ENCODE results near the gene ALG12.
"Not testable (repeated sequence)": the region's sequence is repeated elsewhere in the genome, so short reads cannot be mapped to it uniquely, and the experiment has no call there.

ALG12 gene

DNA sequence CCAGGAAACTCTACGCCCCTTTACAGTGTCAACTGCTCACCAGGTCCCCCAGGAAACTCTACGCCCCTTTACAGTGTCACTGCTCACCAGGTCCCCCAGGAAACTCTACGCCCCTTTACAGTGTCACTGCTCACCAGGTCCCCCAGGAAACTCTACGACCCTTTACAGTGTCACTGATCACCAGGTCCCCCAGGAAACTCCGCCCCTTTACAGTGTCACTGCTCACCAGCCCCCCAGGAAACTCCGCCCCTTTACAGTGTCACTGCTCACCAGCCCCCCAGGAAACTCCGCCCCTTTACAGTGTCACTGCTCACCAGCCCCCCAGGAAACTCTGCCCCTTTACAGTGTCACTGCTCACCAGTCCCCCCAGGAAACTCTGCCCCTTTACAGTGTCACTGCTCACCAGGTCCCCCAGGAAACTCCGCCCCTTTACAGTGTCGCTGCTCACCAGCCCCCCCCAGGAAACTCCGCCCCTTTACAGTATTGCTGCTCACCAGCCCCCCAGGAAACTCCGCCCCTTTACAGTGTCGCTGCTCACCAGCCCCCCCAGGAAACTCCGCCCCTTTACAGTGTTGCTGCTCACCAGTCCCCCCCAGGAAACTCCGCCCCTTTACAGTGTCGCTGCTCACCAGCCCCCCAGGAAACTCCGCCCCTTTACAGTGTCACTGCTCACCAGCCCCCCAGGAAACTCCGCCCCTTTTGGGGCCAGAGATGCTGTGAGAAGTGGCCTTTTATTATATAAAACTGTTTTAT lies 27.0 kb upstream of the ALG12 start:
- not testable (repeated sequence) for DNase-seq (ENCODE audit: low read depth)

DNA sequence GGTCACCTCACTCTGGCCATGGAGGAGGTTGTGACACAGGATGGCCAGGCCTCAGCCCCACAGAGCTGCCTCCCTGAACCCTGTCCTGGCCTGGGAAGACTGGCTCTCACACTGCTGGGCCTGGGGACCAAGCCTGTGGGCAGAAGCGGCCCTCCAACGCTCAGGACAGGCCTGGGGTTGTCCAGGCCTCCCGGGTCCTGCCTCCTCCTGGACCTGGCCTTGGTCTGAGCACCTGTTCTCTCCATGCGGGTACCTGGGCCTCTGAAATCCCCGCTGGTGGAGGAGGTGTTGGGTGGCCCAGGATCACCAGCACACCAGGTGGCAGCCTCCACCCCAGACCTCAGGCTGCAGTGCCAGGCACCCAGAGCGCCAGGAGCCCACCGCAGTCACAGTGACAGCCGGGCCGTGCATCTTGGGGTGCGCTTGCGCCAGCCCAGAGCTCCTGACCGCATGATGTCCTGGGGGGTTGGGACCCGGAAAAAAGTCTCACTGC lies 26.2 kb upstream of the ALG12 start:
- DNase-seq (ENCODE audit: low read depth), result no peak

DNA sequence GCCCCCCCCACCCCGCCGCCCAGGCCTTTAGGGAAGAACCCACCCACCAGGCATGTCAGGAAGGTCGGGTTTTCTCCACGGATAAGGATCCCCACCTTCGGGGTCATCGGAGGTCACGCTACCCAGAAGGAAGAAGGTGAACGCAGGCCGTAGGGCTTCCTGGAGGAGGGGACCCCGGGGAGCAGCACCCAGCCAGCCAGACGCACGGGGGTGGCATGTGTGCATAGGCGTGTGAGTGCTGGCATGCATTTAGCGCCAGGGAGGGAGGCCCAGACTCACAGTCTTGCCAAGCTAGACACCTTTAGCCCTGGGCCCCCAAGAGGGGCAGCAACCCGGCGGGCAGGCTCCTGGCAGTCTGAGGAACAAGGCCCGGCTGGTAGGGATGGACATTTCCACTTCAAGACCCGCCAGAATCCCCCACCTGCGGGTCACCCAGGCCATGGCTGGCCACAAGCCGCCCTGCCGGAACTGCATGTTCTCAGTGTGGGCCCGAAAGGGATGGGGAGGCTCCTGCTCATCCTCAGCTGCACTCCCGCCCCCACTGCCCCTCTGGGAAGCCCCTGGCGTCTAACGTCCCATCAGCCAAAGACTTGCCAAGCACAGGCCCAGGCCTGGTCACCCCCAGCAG lies 25.6 kb upstream of the ALG12 start:
- DNase-seq (ENCODE audit: low read depth), result no peak

DNA sequence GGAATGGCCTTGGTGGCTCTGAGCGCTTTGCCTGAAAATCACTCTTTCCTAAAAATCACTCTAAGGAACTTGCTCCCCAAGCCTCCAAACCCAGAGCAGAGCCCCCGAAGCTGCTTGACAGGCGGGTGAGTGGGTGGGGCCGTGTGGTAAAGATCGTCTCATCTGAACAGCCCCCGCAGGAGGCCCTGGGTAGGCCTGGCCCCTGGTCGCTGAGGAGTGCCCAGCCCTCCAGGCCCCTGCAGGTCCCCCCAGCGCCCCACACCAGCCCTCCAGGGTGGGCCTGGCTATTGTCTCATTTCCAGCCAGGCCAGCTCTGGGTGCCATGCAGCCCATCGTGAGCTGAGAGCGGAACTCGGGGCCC lies 25.1 kb upstream of the ALG12 start:
- DNase-seq (ENCODE audit: low read depth), result no peak

DNA sequence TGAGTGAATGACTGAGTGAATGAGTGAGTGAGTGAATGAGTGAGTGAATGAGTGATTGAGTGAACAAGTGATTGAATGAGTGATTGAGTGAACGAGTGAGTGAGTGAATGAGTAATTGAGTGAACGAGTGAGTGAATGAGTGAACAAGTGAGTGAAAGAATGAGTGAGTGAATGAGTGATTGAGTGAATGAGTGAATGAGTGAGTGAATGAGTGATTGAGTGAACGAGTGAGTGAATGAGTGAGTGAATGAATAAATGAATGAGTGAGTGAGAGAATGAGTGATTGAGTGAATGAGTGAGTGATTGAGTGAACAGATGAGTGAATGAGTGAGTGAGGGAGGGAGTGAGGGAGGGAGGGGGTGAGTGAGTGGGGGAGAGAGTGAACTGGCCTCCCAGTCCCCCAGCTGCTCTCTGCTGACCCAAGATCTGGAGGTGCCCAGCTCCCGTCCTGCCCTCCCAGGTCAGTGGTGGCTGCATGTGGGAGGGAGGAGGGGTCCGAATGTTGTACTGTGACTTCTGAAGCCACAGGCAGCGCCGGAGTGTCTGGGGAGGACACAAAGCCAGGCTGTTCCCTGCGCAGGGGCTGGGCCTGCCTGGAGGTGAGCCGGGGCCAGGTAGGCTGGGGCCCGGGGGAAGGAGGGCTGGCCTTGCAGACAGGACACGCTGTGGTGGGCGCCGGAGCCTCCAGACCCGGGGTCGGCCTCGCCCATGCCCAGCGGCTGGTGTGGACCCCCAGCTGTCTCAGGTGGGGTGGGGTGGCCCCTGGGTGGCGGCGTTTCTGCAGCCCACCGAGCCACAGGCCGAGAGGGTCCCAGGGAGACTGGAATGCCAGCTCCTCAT lies 24.5 kb upstream of the ALG12 start:
- DNase-seq (ENCODE audit: low read depth), result no peak

DNA sequence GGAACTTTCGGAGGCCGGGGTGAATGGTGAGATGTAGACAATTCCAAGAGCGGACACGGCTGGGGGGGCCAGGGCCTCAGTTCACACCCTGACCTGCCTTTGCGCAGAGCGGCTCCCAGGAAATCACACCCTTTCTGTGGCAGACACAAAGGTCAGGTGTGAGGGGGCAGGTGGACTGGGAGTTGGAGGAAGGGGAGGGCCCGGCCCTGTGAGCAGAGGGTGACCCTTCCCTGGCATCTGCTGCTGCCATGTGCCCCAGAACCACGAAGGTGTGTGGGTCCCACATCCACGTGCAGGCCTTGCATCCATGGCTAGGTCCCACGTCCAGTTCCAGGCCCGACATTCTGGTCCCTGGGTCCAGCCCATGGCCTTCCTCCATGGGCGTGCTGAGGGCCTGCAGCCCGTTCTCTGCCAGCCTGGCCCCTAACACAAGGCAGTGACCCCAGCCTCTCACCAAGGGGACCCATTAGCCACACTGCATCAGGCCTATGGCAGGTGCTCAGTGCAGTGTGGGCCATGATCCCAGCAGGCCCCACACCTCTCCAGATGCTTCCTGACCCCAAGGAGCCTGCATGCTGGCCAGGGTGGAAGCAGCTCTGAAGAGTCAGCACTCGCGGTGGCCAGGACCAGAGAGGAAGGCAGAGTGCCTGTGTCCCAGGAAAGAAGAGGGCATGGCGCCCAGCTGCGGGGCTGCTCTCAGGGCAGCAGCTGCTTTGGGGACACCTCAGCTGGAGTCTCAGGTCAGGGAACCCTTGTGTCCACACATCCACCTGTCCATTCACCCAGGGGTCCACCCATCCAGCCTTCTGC lies 23.5 kb upstream of the ALG12 start:
- no peak for DNase-seq (ENCODE audit: low read depth)

DNA sequence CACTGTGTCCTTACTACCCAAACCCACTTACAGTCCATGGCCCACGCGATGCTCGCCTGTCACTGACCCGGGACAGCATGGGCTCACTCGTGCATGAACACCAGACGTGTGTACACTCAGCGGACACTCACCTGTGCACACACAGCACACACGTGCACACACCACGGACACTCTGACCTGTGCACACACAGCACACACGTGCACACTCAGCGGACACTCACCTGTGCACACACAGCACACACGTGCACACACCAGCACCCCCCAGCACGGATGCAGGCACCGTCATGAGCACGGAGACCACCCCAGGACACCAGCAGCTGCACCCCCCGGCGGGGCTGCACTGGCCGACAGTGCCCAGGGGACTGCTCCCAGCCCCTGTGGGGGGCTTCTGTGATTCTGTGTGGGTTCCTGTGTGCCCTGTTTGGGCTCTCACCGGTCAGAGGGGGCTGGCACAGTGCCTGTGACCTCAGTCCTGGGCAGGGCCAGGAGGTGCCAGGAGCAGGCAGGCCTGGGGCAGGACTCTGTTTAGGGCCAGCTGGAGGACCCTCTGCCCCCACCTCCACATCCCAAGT lies 20.4 kb upstream of the ALG12 start:
- DNase-seq (ENCODE audit: low read depth), result no peak

DNA sequence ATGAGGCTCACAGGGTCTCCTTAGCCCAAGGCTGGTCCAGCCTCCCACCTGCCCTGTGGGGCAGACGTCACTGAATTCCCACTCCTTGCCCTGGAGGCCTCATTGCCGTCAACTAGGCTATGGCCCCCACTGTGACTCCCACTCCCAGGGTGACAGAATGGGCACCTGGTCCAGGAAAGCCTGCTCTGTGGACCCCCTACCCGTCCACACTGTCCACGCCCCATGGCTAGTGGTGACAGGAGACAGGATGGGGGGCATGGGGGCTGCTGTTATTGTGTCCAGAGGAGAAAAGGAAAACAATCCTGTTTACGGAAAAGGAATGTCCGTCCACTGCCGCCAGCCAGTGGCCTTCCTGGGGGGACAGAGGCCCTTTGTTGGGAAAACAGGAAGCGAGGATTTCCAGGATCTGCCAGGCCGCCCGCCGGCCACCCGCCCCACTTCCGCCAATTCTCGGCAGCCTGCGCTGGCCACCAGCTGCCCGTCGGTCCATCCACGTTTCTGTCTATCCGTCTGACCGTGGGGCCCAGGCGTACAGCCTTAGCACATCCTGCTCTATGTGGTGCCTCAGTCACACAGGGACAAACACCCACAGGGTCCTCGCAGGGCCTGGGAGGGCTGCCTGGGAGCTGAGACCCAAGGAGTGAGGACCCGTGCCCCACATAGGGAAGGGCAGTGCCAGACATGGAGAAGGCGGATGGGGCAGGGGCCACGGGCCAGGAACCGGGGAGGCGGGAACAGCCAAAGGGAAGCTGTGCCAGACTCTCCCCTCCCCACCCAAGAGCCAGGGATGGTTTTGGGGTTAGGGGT lies 19.7 kb upstream of the ALG12 start:
- no peak for DNase-seq (ENCODE audit: low read depth)

DNA sequence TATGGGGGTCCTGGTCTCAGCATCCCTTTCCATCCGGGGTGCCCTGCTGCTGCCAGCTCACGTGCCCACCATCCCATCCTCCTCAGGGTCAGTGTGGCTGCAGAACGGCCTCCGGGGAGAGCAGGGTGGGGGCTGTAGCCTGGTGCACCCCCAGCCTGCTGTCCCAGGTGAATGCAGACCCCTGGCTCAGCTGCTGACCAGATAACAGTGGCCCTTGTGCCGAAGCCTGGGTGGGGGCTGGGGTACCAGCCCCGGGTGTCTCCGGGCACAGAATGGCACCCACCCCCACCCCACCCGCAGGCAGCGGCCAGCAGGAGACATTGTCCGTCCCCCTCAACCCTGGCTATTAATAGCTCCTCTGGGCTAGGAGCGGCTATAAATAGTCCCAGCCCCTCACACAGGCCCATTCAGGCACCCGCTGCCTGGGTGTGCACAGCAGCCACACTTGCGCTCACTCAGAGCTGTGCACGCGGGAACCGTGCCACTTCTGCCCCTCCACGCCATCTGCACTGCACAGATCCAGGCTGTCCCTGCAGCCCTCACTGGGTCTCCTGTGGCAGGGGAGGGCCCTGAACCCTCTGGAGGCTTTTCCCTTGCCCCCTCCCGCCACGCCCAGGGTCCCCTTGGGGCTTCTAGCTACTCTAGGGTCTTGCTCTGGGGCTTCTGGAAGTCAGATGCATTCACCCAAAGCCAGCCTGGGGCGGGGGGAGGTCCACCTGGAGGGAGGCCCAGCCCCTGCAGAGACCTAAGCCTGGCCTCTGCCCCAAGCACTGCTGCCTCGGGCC lies 18.9 kb upstream of the ALG12 start:
- DNase-seq (ENCODE audit: low read depth), result no peak

DNA sequence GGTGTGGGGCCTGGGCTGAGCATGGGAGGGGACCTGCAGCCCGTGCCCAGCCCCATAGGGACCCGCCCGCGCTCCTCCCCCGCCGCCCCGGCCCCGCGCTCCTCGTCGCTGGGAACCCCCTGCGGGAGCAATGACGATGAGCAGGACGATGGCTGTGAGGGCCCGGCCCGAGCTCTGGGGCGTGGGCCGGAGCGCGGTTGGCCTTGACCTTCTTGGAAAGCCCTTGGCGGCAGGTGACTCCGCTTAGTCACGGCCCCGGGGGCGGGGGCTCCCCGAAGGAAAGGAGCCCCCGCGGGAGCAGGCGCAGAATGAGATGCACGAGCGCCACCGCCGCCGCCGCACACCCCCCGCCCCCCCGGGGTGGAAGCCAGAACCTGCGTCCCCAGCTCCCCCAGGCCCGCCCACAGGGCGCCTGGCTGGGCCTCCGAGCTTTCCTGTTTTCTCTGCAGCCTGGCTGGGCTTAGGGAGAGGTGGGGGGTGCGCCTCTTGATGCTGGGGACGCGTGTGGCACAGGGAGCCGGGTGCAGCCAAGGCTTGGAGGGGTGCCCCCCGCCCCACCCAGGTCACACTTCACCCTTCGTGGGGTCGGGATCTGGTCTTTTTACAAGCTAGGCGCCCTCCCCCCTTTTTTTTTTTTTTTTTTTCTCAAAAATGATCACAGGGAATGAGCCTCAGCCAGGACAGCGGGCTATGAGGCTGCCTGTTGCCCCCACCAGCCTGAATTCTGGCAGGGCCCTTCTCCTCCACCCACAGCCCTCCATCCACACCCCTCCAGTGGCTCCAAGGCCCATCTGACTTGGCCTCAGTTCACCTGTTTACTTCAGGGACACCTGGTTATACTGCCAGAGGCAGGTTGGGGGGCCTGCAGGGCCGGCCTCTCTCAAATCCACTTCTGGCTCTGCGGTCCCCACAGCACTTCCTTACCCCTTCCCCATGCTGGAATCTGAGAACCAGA lies 18.1 kb upstream of the ALG12 start:
- peak; percentile 87 for DNase-seq (ENCODE audit: low read depth)

DNA sequence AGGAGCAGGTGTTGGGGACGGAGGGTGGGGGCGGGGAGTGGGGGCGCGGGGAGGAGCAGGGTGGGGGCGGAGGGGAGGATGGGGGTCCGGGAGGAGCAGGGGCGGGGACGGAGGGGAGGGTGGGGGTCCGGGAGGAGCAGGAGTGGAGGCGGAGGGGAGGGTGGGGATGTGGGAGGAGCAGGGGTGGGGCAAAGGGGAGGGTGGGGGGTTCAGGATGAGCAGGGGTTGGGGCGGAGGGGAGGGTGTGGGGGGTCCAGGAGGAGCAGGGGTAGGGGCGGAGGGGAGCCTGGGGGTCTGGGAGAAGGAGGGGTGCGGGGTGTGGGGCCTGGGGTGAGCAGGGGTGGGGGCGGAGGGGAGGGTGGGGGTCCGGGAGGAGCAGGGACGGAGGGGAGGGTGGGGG lies 17.3 kb upstream of the ALG12 start:
- no peak for DNase-seq (ENCODE audit: low read depth)

DNA sequence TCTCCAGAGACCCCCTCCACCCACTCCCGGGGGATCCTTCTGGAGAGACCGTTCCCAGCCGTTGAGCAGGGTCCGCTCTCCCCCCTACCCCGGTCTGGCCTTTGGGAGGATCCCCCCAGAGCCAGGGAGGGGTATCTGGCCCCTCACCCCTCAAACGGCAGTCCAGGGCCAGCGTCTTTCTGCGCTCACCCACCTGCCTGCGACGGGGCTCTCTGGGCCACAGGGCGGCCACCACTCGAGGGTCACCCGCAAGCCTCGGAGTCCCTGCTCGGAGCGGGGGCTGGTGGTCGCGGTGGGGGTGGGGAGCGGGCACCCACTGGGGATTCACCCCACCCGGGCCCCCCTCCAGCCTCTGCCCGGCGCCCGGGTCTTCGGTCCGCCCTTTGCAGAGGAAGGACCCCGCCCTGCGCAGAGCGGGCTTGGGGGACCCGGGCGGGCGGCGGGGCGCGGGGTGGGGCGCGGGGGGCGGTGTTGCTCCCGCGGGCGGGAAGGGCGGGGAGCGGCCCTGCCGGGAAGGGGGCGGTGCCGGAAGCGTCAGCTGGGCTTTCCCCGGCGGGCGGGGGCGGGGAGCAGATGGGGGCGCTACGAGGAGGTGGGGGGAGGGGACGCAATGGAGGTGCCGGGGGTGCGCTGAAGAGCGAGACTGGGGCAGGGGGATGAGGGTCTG lies 16.8 kb upstream of the ALG12 start:
- peak; percentile 79 for DNase-seq (ENCODE audit: low read depth)

DNA sequence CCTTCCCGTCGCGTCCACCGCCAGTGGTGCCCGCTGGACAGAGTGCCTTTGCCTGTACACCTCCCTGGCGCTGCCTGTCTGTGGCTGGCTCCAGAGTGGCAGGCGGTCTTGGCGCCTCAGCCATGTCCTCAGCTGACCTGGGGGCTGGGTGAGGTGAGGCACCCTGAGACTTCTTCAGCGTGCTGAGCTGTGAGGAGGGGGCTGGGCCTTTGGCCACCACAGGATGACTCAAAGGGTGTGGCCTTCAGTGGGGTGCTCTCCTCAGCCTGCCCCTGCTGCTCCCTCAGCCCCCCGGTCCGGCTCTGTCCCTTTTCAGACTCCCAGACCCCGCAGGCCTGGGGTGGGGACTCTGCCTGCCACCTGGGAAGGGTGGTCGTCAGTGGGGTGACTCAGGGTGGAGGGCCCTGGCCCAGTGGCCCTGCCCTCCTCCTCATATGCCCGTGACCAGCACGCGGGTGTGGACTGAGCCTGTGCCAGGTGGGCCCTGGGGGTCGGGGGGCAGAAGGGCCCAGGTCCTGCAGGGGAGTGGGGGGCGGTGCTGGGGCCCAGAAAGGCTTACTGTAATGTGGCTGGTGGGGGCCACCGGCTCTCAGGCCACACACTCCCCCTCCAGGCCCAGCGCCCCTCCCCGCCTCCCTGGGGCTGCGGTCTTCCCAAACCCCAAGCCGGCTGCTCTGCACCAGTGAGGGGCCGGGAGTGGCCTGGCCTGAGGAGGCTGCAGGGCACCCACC lies 16.1 kb upstream of the ALG12 start:
- no peak for DNase-seq (ENCODE audit: low read depth)

DNA sequence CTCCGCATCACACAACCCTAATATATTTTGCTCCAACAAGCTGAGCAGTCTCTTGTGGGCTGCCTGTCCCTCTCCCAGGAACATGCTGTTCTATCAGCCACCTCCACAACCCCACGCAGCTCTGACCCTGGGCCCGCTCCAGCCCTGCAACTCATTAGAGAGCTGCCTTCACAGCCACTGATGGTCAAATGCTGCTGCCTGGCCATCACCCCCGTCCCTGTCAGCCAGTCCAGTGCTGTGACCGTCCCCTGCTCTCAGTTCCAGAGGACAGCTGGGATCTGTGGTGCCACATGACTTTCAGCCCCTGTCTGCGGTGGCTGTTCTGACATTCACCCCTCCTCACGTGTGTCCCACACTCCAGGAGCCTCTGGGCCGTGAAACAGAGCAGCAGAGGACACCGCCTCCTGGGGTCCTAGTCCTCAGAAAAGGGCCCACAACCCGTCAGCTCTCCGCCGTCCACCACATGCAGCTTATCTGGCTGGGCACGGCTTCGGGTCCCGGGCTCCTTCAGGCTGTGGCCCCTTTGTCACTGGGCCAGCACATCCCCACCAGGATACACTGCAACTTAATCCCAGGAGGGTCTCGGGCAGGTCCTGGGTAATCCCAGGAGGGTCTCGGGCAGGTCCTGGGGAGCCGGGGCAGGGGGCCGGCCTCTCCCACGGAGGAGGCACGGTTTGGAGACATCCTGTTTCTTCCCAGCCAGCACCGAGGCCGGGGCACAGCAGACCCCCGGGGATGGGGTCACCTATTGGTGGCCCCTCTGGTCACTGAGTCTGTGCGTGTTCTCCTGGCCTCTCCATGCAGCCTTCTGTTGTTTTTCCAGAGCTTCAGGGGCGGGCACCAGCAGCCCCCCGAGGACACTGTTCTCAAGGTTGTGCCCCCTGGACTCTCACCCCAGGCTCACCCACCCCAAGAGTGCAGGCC lies 15.3 kb upstream of the ALG12 start:
- no peak for DNase-seq (ENCODE audit: low read depth)

DNA sequence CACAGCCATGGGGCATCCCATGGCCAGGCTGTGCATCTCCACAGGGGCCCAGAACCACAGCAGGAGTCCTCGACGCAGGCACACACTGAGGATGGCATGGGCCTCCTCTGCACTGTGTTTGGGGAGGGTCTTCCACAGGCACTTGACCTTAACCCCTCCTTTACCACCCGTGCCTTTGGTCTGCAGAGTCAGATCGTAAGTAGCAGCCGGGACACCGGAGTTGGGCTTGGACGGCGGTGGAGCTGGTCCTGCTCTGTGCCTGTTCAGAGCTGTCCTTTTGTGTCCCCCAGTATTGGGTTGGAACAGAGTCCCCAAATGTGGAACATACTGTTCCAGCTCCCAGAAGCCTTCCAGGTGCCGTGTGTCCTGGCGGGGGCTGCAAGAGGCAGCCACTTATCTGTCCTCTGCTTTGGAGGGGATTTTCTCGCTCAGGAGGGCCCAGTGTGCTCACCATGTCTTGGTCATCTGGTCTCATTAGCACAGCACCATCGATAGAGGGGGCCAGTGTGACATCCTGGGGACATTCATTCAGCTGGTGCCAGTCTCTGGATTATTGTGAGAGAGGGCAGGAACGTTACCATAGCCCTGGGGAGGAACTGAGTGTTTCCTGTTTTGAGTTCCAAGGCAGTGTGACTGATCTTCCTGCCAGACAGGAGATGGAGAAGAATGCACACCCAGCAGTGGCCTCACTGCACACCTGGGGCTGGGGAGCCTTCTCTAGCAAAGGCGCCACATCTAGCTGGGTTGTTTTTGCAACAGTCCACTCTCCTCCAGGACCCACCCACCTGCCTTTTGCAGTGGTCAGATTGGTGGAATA lies 12.6 kb upstream of the ALG12 start:
- no peak for DNase-seq (ENCODE audit: low read depth)
